IPS-15b (cell line): ENCODE data around the gene ZNF93.
"Not testable (repeated sequence)": the region's sequence is repeated elsewhere in the genome, so short reads cannot be mapped to it uniquely, and the experiment has no call there.

Experiments
- H3K27me3 ChIP-seq: one replicate; pipeline ENCODE4 v1.6.1; 2013; ENCODE audit warnings: low read length; ENCODE audit not compliant: control insufficient read depth, insufficient read depth
- H3K36me3 ChIP-seq: one replicate; pipeline ENCODE4 v1.6.1; 2013; ENCODE audit warnings: low read length; ENCODE audit not compliant: control insufficient read depth, insufficient read depth
- H3K4me1 ChIP-seq: one replicate; pipeline ENCODE4 v1.6.1; 2013; ENCODE audit warnings: mild to moderate bottlenecking, low read length; ENCODE audit not compliant: control insufficient read depth, insufficient read depth
- H3K4me3 ChIP-seq: one replicate; pipeline ENCODE4 v1.5.1; 2013; ENCODE audit warnings: low read depth, low read length
- H3K9ac ChIP-seq: one replicate; pipeline ENCODE4 v1.6.1; 2013; ENCODE audit warnings: low read depth, mild to moderate bottlenecking, low read length
- H3K9me3 ChIP-seq: one replicate; pipeline ENCODE4 v1.6.1; 2013; ENCODE audit warnings: mild to moderate bottlenecking, low read length; ENCODE audit not compliant: control insufficient read depth, insufficient read depth

ZNF93 gene

DNA sequence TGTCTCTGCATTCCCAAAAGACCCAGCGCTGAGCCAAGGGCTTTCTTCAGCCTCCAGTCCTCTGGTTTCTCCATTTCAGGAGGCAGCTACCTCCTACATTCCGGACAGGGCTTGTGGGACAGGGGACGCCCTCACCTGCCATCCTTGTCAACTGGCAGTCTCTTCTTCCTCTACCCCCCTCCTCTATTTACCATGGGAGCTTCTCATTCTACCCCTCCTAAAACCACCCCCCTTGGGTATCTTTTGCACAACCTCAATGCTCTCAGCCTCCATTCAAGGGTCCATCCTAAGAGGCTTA, 43.8 kb downstream of the ZNF93 start:
- peaks cover 3% of the 10 kb centered on the region for H3K9me3 ChIP-seq
- no peak overlapping the region for H3K9ac ChIP-seq
- H3K36me3 ChIP-seq, result no peaks in the 10 kb centered on the region
- no peaks in the 10 kb centered on the region for H3K27me3 ChIP-seq
- H3K4me1 ChIP-seq, result no peaks in the 10 kb centered on the region
- no peak overlapping the region for H3K4me3 ChIP-seq

GRCh38 chr19:19946226-19946625, 45.5 kb downstream of the ZNF93 start:
- no peaks in the 10 kb centered on the region for H3K4me1 ChIP-seq
- H3K9ac ChIP-seq, result no peak overlapping the region
- H3K27me3 ChIP-seq, result no peaks in the 10 kb centered on the region
- H3K4me3 ChIP-seq, result no peak overlapping the region
- H3K9me3 ChIP-seq, result peaks cover 3% of the 10 kb centered on the region
- H3K36me3 ChIP-seq, result no peaks in the 10 kb centered on the region

GRCh38 chr19:19948800-19949199, 48.1 kb downstream of the ZNF93 start:
- no peak overlapping the region for H3K4me3 ChIP-seq
- no peaks in the 10 kb centered on the region for H3K27me3 ChIP-seq
- no peaks in the 10 kb centered on the region for H3K4me1 ChIP-seq
- H3K9me3 ChIP-seq, result peaks cover 3% of the 10 kb centered on the region
- no peak overlapping the region for H3K9ac ChIP-seq
- H3K36me3 ChIP-seq, result no peaks in the 10 kb centered on the region

DNA sequence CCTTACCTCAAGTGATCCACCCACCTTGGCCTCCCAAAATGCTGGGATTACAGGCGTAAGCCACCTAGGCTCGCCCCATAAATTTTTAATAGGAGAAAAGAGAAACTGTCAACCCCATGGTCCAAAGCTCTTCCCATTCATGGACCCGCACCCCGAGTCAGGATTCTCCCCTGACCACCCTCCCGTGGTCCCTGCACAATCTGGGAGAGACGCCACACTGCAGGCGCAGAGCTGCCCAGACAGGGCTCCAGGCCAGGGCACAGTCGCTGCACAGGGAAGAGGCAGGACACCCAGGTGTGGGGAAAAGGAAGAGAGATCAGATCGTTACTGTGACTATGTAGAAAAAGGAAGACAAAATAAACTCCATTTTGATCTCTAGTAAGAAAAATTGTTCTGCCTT, 54.5 kb downstream of the ZNF93 start:
- no peak overlapping the region for H3K4me3 ChIP-seq
- no peaks in the 10 kb centered on the region for H3K36me3 ChIP-seq
- H3K9me3 ChIP-seq, result no peaks in the 10 kb centered on the region
- no peaks in the 10 kb centered on the region for H3K4me1 ChIP-seq
- H3K27me3 ChIP-seq, result no peaks in the 10 kb centered on the region
- H3K9ac ChIP-seq, result no peak overlapping the region

DNA sequence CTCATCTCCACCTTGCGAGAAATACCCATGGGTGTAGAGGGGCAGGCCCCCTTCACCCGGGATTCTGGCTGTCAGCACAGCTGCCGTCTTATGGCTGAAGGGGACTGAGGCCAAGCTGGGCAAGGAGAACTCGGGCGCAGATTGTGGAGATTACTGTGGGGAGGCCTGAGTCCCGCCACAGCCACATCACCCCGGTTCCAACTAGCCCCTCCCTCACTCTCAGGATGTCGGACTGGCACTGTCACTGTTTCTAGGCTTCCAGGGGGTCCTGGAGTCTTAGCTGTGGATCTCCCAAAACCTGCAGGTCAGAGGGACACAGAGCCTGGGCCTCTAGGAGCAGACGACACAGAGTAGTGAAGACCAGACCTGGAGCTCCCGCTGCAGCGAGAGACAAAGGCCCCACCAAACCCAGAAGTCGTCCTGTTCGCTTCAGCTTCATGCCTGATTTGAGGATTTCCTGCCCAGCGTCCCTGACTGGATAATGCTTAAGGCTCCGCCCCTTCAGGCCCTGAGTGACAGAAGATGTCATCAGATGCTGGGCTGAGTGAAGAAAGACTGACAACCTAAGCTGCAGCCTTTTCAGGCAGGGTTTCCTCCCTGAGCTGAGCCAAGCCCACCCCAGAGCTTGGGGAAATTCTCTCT, 55.8 kb downstream of the ZNF93 start:
- Histone ChIP-seq H3K4me3 (peak overlapping the region; percentile 28), H3K9ac (no peak overlapping the region)

GRCh38 chr19:19957766-19958165, 57.0 kb downstream of the ZNF93 start:
- not testable (repeated sequence) for H3K9ac ChIP-seq

More for the DNA sequence above, 55.8 kb downstream of the ZNF93 start:
- Histone ChIP-seq H3K27me3 (no peaks in the 10 kb centered on the region), H3K36me3 (no peaks in the 10 kb centered on the region), H3K9me3 (no peaks in the 10 kb centered on the region), H3K4me1 (no peaks in the 10 kb centered on the region)

GRCh38 chr19:19959151-19959799, 58.5 kb downstream of the ZNF93 start:
- H3K9me3 ChIP-seq, H3K4me3 ChIP-seq, H3K9ac ChIP-seq, H3K27me3 ChIP-seq, H3K36me3 ChIP-seq, H3K4me1 ChIP-seq: not testable (repeated sequence)

More at GRCh38 chr19:19957766-19958165, 57.0 kb downstream of the ZNF93 start:
- not testable (repeated sequence) for H3K4me1 ChIP-seq, H3K4me3 ChIP-seq, H3K27me3 ChIP-seq, H3K36me3 ChIP-seq, H3K9me3 ChIP-seq

DNA sequence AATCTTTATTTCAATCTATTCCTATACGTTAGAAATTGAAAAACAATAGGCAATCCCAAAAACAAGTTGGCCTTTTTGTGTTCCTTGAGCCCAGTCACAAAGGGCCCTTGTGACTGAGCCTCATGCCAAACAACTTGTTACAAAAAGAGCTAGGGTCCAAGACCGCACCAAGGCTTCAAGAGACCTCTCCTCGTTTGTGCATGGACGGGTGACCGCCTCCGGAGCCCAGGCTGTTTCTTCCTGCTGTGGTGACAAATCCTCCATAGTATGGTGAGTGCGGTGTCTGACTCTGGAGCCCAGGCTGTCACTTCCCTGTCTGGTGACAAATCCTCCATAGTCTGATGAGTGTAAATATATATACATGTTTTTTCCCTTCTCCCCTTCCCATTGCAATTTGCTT, 63.7 kb downstream of the ZNF93 start:
- no peak overlapping the region for H3K9ac ChIP-seq
- no peak overlapping the region for H3K4me3 ChIP-seq
- no peaks in the 10 kb centered on the region for H3K36me3 ChIP-seq
- H3K27me3 ChIP-seq, result no peaks in the 10 kb centered on the region
- H3K4me1 ChIP-seq, result no peaks in the 10 kb centered on the region
- H3K9me3 ChIP-seq, result peaks cover 14% of the 10 kb centered on the region

GRCh38 chr19:19966126-19966525, 65.4 kb downstream of the ZNF93 start:
- H3K9me3 ChIP-seq, result peaks cover 14% of the 10 kb centered on the region
- not testable (repeated sequence) for H3K36me3 ChIP-seq, H3K4me1 ChIP-seq, H3K27me3 ChIP-seq, H3K9ac ChIP-seq, H3K4me3 ChIP-seq

- Histone ChIP-seq H3K36me3 (no peaks in the 10 kb centered on the region), H3K4me1 (no peaks in the 10 kb centered on the region), H3K9ac (no peak overlapping the region), H3K9me3 (peaks cover 14% of the 10 kb centered on the region), H3K4me3 (no peak overlapping the region), H3K27me3 (no peaks in the 10 kb centered on the region)
These were observed 66.1 kb downstream of the ZNF93 start for GRCh38 chr19:19966862-19967261.
